ENCODE data around the gene ADGRD1. TPM values are rescaled to one million over a fixed set of nuclear protein-coding genes. Genes with fewer than 3 reads are reported as not detected.

Gene ADGRD1
- total RNA-seq, 1 donor from 2014 or later = 8.4 TPM

GRCh38 chr12:131020326-131021153, 66.8 kb downstream of the ADGRD1 start:
- intact Hi-C loops (cut with micrococcal nuclease) = no loop called here

GRCh38 chr12:131021154-131021541, 67.4 kb downstream of the ADGRD1 start:
- intact Hi-C loops (cut with micrococcal nuclease) = no loop called here
- Mint-ChIP-seq H3K27ac (no peak overlapping the region), H3K36me3 (ENCODE audit: low read depth) (no peaks in the 10 kb centered on the region), H3K4me1 (ENCODE audit: low read depth) (no peaks in the 10 kb centered on the region), H3K4me3 (ENCODE audit: low read depth) (no peak overlapping the region), H3K9me3 (no peaks in the 10 kb centered on the region), H3K27me3 (ENCODE audit: low read depth) (no peaks in the 10 kb centered on the region)
- DNase-seq (ENCODE audit: low spot score) = no peak

More at GRCh38 chr12:131020326-131021153, 66.8 kb downstream of the ADGRD1 start:
- H3K27me3 Mint-ChIP-seq (ENCODE audit: low read depth) = no peaks in the 10 kb centered on the region
- H3K36me3 Mint-ChIP-seq (ENCODE audit: low read depth) = no peaks in the 10 kb centered on the region
- no peaks in the 10 kb centered on the region for H3K9me3 Mint-ChIP-seq
- no peak for DNase-seq (ENCODE audit: low spot score)
- H3K27ac Mint-ChIP-seq = no peak overlapping the region
- H3K4me1 Mint-ChIP-seq (ENCODE audit: low read depth) = no peaks in the 10 kb centered on the region
- no peak overlapping the region for H3K4me3 Mint-ChIP-seq (ENCODE audit: low read depth)

- Mint-ChIP-seq H3K4me3 (ENCODE audit: low read depth) (no peak overlapping the region), H3K27ac (no peak overlapping the region), H3K9me3 (no peaks in the 10 kb centered on the region), H3K27me3 (ENCODE audit: low read depth) (no peaks in the 10 kb centered on the region), H3K36me3 (ENCODE audit: low read depth) (no peaks in the 10 kb centered on the region), H3K4me1 (ENCODE audit: low read depth) (no peaks in the 10 kb centered on the region)
- DNase-seq (ENCODE audit: low spot score) = no peak
- intact Hi-C loops (cut with micrococcal nuclease) = no loop called here
These were observed 70.3 kb downstream of the ADGRD1 start for GRCh38 chr12:131024026-131024425.

GRCh38 chr12:131024721-131025120, 71.0 kb downstream of the ADGRD1 start:
- Mint-ChIP-seq H3K36me3 (ENCODE audit: low read depth) (no peaks in the 10 kb centered on the region), H3K27me3 (ENCODE audit: low read depth) (no peaks in the 10 kb centered on the region), H3K4me3 (ENCODE audit: low read depth) (no peak overlapping the region), H3K27ac (no peak overlapping the region), H3K4me1 (ENCODE audit: low read depth) (no peaks in the 10 kb centered on the region), H3K9me3 (no peaks in the 10 kb centered on the region)
- intact Hi-C loops (cut with micrococcal nuclease) = no loop called here
- DNase-seq (ENCODE audit: low spot score) = no peak

GRCh38 chr12:131025234-131025633, 71.5 kb downstream of the ADGRD1 start:
- Mint-ChIP-seq H3K27me3 (ENCODE audit: low read depth) (no peaks in the 10 kb centered on the region), H3K4me3 (ENCODE audit: low read depth) (no peak overlapping the region), H3K9me3 (no peaks in the 10 kb centered on the region), H3K36me3 (ENCODE audit: low read depth) (no peaks in the 10 kb centered on the region), H3K27ac (no peak overlapping the region), H3K4me1 (ENCODE audit: low read depth) (no peaks in the 10 kb centered on the region)
- intact Hi-C loops (cut with micrococcal nuclease) = no loop called here
- no peak for DNase-seq (ENCODE audit: low spot score)

GRCh38 chr12:131025939-131026702, 72.4 kb downstream of the ADGRD1 start:
- Mint-ChIP-seq H3K27me3 (ENCODE audit: low read depth) (no peaks in the 10 kb centered on the region), H3K36me3 (ENCODE audit: low read depth) (no peaks in the 10 kb centered on the region), H3K4me3 (ENCODE audit: low read depth) (no peak overlapping the region), H3K4me1 (ENCODE audit: low read depth) (no peaks in the 10 kb centered on the region), H3K9me3 (no peaks in the 10 kb centered on the region), H3K27ac (no peak overlapping the region)
- DNase-seq (ENCODE audit: low spot score) = no peak
- intact Hi-C loops (cut with micrococcal nuclease) = no loop called here

- H3K4me1 Mint-ChIP-seq (ENCODE audit: low read depth) = no peaks in the 10 kb centered on the region
- intact Hi-C loops (cut with micrococcal nuclease) = no loop called here
- H3K4me3 Mint-ChIP-seq (ENCODE audit: low read depth) = no peak overlapping the region
- no peaks in the 10 kb centered on the region for H3K9me3 Mint-ChIP-seq
- no peak for DNase-seq (ENCODE audit: low spot score)
- H3K27ac Mint-ChIP-seq = no peak overlapping the region
- H3K27me3 Mint-ChIP-seq (ENCODE audit: low read depth) = no peaks in the 10 kb centered on the region
- H3K36me3 Mint-ChIP-seq (ENCODE audit: low read depth) = no peaks in the 10 kb centered on the region
These were observed 73.0 kb downstream of the ADGRD1 start for GRCh38 chr12:131026754-131027153.

GRCh38 chr12:131027264-131027663, 73.6 kb downstream of the ADGRD1 start:
- intact Hi-C loops (cut with micrococcal nuclease) = no loop called here
- H3K4me3 Mint-ChIP-seq (ENCODE audit: low read depth) = no peak overlapping the region
- no peak for DNase-seq (ENCODE audit: low spot score)
- H3K36me3 Mint-ChIP-seq (ENCODE audit: low read depth) = no peaks in the 10 kb centered on the region
- no peak overlapping the region for H3K27ac Mint-ChIP-seq
- no peaks in the 10 kb centered on the region for H3K9me3 Mint-ChIP-seq
- H3K4me1 Mint-ChIP-seq (ENCODE audit: low read depth) = no peaks in the 10 kb centered on the region
- no peaks in the 10 kb centered on the region for H3K27me3 Mint-ChIP-seq (ENCODE audit: low read depth)

GRCh38 chr12:131027876-131028586, 74.3 kb downstream of the ADGRD1 start:
- Mint-ChIP-seq H3K27ac (no peak overlapping the region), H3K4me1 (ENCODE audit: low read depth) (no peaks in the 10 kb centered on the region), H3K36me3 (ENCODE audit: low read depth) (no peaks in the 10 kb centered on the region), H3K4me3 (ENCODE audit: low read depth) (no peak overlapping the region), H3K9me3 (no peaks in the 10 kb centered on the region), H3K27me3 (ENCODE audit: low read depth) (no peaks in the 10 kb centered on the region)
- no peak for DNase-seq (ENCODE audit: low spot score)
- intact Hi-C loops (cut with micrococcal nuclease) = no loop called here

GRCh38 chr12:131028587-131029338, 75.1 kb downstream of the ADGRD1 start:
- Mint-ChIP-seq H3K27ac (no peak overlapping the region), H3K9me3 (no peaks in the 10 kb centered on the region), H3K4me3 (ENCODE audit: low read depth) (no peak overlapping the region), H3K27me3 (ENCODE audit: low read depth) (no peaks in the 10 kb centered on the region), H3K36me3 (ENCODE audit: low read depth) (no peaks in the 10 kb centered on the region), H3K4me1 (ENCODE audit: low read depth) (no peaks in the 10 kb centered on the region)
- no peak for DNase-seq (ENCODE audit: low spot score)
- intact Hi-C loops (cut with micrococcal nuclease) = no loop called here

GRCh38 chr12:131030472-131031328, 77.0 kb downstream of the ADGRD1 start:
- intact Hi-C loops (cut with micrococcal nuclease) = no loop called here
- H3K4me1 Mint-ChIP-seq (ENCODE audit: low read depth) = no peaks in the 10 kb centered on the region

More at GRCh38 chr12:131030472-131031328, 77.0 kb downstream of the ADGRD1 start:
- Mint-ChIP-seq H3K4me3 (ENCODE audit: low read depth) (no peak overlapping the region), H3K36me3 (ENCODE audit: low read depth) (no peaks in the 10 kb centered on the region), H3K27me3 (ENCODE audit: low read depth) (no peaks in the 10 kb centered on the region), H3K9me3 (no peaks in the 10 kb centered on the region), H3K27ac (no peak overlapping the region)
- no peak for DNase-seq (ENCODE audit: low spot score)
